HG03460 (cell line): ENCODE measurements around the gene FOXD1.
"Not testable (repeated sequence)": the region's sequence is repeated elsewhere in the genome, so short reads cannot be mapped to it uniquely, and the experiment has no call there.

ENCODE experiments used
- ATAC-seq: cut with Tn5 transposase; IDR thresholded peaks from one replicate; pipeline ENCODE4 v1.9.1; 2021; ENCODE audit not compliant: unreplicated experiment

The FOXD1 gene

DNA sequence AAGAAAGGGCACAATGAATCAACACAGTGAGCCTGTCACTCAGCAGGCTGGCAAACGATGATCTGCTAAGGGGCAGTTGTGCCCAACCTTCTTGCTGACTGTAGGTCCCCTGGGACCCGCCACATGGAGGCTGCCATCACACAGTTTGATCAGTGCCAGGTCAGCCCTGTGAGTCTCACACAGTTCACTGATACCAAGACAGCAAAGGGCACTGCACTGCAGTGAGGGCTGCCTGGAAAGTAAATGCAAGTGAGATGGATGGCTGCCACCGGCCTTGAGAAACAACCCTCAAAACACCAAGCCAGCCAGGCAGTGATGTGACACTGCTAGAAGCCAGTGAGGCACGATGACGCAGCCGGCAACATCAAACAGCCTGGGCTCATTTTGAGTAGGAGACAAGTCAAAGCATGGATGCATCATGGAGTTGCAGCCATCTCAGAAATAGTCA lies 30.3 kb downstream of the FOXD1 start:
- ATAC-seq: no peak

DNA sequence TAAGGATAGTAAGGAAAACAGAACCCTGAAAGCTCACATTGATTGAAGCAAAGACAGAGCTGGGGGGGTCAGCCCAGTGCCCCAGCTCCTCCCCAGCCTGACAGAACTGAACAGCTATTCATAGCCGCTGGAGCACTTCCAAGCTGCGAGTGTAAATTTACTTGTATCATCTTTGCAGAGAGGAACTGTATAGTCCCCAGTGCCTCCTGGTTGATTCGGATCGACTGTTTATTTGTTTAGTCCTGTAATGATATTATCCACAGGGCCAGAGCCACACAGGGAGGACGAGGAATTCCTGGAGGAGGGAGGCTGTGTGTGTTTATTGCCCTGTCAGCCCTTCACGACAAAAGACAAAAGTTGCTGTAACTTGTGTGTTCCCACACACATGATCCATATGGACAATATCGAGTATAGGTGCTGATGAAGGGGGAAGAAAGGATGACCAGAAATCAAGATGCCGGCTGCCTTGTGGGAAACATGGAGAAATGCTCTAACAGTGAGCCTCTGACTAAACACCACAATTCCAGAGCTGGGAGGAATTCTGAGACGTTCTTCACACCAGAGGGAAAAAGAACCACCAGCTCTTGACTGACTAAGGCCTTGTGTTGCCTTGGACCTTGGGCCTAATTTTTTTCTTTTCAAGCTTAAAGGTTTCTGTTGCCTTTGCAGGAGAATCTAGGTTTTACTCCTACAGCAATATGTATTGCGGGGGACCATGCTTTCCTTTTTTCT lies 31.1 kb downstream of the FOXD1 start:
- no peak for ATAC-seq

GRCh38 chr5:73415617-73416016 lies 33.0 kb downstream of the FOXD1 start:
- ATAC-seq: no peak

- no peak for ATAC-seq
These were observed 33.4 kb downstream of the FOXD1 start for GRCh38 chr5:73415171-73415570.

GRCh38 chr5:73412597-73412988 lies 36.0 kb downstream of the FOXD1 start:
- ATAC-seq: no peak

DNA sequence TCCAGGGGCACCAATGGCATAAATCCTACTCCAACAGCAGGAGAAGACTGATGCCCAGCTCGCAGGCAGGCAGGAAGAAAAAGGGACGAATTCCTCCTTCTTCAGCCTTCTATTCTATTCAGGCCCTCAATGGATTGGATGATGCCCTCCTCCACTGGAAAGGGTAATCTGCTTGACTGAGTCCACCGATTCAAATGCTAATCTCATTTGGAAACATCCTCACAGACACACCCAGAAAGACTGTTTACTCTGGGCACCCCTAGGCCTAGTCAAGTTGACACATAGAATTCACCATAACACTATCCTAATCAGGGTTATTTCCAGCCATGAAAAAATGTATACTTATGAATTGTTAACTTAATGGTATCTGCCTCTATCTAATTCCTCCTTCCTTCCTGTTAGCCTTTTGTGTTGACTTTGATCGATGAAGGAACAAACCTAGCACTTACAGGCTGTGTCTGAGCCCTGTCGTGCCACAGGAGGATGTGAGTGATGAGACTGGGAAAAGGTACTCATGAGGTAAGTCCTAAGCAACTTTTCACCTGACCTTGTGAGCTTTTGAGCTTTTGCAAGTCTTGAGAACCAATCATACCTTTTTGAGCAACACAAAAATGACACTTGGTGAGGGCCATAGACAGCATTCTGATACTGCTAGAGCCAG lies 36.5 kb downstream of the FOXD1 start:
- no peak for ATAC-seq

DNA sequence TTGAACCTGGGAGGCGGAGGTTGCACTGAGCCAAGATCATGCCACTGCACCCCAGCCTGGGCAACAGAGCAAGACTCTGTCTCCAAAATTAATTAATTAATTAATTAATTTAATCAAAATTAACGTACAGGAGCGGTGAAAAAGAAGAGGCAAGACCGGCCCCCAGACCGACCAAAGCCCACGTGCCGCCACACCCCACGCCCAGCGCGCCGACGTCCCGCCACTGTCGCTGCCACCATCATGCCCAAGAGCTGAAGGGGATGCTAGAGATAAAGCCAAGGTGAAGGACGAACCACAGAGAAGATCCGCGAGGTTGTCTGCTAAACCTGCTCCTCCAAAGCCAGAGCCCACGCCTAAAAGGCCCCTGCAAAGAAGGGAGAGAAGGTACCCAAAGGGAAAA lies 38.6 kb downstream of the FOXD1 start:
- ATAC-seq: not testable (repeated sequence)

- ATAC-seq: no peak
These were observed 42.9 kb downstream of the FOXD1 start for GRCh38 chr5:73405691-73406090.

DNA sequence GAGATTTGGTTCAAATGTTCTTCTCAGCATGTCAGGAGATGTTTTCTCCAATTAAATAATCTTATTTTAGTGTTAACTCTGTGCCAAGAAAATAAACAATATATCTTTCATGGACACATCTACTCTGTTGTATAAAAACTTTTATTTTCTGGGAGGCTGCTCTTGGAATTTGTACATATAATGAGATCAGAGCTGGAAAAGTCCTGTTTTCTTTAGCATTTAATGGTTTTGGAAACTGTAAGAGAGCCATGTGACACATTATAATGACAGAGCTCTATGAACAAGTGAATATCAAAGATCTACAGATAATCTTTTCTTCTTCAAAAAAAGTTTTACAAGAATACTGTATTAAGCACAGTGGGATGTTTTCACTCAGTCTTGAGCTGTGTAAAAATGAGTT lies 48.8 kb downstream of the FOXD1 start:
- ATAC-seq: no peak
